NCI-H2196 (cell line): ENCODE measurements around the gene DNAJC19.
"Not testable (repeated sequence)": the region's sequence is repeated elsewhere in the genome, so short reads cannot be mapped to it uniquely, and the experiment has no call there.

ENCODE experiments used
- DNase-seq: peaks from one replicate; lab custom pipeline; 2025; ENCODE audit not compliant: unreplicated experiment; lab: John Stamatoyannopoulos, UW

DNAJC19 gene

DNA sequence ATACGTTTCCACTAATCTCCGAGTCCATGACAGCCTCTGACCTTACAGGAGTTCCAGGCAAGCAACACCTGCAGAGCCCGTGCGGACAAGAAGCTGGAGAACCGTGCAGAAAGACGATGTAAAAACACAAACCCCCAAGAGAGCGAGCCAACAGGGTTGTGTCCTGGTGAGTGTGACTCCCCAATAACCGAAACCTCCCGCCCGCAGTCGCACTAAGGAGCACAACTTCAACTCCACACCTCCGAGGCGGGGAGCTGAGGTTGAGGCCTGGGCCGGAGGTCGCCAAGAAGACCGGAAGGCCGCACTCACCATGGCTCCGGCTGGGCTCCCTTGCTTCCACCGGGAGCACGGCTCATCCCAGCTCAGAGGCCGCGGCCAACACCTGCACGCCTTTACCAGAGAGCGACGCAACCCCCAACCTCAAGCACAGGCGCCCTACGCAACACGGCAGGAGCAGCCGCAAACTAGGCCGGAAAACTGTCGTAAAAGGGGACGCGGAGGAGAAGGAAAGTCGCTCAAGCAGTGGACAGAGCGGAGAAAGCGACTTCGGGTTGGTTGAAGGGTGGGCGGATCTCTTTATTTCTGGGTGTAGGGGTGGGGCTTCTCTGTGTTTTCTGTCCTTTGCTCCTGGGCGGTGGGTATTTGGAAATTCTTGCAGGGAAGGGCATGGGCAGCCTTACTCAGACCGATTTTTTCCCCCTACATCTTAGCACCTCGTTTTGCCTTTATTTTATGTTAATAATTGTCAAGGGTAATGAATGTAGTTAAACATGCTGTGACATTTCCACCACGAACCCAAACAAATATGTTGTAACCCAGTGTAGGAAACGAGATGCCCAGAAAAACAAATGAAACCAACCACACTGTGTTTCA is at the start of gene DNAJC19:
Gene DNAJC19, minus strand, starts transcription at position 446 of the 873 bp plus-strand sequence. Its CDS starts 134 bp downstream, at position 312.
- DNase-seq = peak; percentile 99

DNA sequence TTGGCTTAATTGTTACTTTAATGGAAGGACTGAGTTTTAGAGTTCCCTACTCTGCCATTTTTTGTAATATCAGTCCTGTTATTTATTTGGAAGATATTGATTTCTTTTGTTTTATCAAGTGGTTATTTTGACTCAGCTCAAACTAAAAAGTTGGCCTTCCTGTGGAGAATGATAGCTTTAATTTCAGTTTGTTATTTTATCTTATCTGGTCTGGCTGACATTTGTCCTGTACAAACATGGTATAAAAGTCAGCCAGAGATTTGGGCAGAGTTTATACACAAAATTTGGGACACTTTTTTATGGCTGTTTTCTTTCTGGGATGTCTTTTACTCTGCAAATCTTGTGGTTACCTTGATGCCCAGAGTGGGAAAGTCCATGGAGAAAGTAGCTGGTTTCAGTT is 41.4 kb upstream of the DNAJC19 start:
- DNase-seq = no peak

DNA sequence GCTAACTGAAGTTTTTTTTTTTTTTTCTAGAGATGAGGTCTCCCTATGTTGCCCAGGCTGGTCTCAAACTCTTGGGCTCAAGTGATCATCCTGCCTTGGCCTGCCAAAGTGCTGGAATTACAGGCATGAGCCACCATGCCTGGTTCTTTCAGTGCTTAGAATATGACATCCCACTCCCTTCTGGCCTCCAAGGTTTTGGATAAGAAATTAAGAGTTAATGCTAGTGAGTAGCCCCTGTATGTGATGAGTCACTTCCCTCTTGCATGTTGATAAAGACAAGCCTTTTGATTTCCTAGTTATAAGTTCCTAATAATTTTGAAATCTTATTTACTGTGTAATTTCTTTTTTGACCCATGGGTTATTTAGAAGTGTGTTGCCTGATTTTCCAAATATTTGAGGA is 35.7 kb upstream of the DNAJC19 start:
- no peak for DNase-seq

DNA sequence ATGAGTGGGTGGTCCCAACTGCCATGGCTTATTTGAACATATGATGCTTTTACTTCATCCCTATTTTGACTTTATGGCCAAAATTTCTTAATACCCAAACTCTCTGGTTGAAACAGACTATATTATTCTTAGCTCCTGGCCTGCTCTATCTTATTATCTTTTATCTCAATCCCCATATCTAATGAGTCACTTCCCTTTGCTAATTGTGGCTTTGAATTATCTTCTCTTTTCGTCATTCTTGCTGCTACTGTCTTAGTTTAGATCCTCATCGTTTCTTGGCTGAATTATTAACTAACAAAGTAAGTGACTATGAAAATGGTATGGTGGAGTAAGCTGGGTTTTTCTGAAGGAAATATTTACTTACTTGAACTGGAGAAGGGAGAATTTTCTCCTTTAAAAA is 28.2 kb upstream of the DNAJC19 start:
- no peak for DNase-seq

DNA sequence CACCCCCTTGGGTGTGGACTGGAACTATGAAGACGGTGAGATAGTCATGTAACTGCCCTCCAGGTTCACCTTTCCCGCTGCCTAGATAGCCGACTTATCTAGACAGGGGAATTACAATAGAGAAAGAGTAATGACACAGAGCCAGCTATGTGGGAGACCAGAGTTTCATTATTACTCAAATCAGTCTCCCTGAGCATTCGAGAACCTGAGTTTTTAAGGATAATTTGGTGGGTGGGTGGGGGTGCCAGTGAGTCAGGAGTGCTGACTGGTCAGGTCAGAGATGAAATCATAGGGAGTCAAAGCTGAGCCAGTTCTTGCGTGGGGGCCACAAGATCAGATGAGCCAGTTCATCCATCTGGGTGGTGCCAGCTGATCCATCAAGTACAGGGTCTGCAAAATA is 19.7 kb upstream of the DNAJC19 start:
- DNase-seq = no peak

DNA sequence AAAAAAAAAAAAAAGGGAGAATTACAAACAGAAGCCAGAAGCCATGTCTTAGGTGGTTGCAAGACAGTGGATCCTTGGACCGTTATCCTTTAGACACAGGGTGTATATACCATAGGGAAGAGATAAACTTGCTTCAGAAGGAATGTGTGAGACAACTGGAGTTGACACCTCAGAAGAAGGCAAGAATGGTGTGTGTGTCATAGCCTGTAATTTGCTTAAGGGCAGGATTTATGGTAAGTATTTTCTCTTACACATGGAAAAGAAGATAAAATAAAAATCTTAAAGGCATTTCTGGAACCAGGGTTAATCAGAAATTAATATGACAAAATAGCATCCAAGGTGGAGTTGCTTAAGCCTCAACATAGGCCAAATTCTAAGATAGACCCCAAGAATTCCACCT is 19.3 kb upstream of the DNAJC19 start:
- no peak for DNase-seq

DNA sequence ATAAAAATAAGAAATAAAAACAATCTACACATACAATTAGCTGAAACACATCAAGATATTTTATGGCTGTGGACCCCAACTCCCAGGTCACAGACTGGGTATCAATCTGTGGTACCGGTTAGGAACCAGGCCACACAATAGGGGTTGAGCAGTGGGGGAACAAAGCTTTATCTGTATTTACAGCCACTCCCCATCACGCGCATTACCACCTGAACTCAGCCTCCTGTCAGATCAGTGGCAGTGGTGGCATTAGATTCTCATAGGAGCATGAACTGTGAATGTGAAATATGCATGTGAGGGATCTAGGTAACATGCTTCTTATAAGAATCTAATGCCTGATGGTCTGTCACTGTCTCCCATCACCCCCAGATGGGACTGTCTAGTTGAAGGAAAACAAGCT is 17.7 kb upstream of the DNAJC19 start:
- DNase-seq = no peak

DNA sequence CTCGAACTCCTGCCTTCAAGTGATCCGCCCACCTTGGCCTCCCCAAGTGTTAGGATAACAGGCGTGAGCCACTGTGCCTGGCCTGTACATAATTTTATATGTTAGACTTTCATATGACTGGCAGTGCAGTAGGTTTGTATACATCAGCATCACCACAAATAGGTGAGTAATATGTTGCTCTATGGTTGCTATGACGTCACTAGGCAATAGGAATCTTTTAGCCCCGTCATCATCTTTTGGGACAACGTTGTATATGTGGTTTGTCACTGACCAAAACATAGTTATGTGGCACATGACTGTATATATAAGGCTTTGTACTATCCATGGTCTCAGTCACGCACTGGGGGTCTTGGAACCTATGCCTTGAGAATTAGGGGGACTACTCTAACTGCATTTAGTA is 17.0 kb upstream of the DNAJC19 start:
- no peak for DNase-seq

DNA sequence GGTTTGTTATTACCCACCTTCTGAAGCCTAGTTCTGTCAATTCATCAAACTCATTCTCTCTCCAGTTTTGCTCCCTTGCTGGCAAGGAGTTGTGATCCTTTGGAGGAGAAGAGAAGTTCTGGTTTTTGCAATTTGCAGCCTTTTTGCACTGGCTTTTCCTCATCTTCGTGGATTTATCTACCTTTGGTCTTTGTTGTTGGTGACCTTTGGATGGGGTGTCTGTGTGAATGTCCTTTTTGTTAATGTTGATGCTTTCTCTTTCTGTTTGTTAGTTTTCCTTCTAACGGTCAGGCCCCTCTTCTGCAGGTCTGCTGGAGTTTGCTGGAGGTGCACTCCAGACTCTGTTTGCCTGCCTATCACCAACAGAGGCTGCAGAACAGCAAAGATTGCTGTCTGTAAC is 13.9 kb upstream of the DNAJC19 start:
- not testable (repeated sequence) for DNase-seq

DNA sequence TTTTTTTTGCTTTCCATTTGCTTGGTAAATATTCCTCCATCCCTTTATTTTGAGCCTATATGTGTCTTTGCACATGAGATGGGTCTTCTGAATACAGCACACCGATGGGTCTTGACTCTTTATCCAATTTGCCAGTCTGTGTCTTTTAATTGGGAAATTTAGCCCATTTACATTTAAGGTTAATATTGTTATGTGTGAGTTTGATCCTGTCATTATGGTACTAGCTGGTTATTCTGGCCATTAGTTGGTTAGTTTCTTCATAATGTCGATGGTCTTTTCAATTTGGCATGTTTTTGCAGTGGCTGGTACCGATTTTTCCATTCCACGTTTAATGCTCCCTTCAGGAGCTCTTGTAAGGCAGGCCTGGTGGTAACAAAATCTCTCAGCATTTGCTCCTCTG is 12.8 kb upstream of the DNAJC19 start:
- DNase-seq = not testable (repeated sequence)

DNA sequence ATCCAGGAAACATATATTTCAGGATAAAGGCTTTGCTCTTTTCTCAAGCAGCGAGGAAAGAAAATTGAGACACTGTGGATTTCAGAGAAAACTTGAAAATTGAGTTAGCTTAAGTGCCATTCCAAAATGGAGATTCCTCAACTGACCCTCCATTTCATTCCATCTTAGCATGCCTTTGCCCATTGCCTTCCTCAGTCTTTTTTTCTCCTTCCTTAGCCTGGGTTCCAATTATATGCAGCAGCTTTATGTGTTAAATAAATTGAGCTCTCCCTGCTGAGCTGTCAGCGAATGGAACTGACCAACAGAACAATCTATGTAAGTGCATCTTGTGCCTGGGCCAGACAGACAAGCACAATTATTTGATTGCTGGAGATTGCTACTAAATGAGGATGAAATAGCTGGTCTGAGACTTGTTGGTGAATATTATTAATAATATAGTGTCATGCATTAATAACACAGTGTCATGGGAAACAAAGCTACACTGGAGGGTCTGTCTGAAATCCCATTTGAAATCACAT is 6.9 kb upstream of the DNAJC19 start:
- no peak for DNase-seq

DNA sequence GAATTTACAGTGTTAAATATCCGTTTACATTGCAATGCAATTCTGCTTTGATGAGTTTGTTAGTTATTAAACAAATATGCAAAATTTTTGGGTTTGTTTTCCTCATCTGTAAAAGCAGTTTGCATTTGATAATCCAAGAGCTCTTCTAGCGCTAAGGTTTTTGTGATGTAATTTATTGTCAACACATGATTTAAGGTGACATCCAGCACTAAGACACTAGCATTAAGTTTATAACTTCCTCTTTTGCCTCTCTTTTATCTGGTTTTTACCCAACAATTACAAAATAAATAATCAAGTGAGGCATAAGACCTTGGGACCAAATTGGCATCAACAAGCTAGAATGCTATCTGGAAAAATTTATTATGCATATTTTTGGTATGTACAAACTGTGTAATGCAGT is 969 bp upstream of the DNAJC19 start:
- DNase-seq = no peak

DNA sequence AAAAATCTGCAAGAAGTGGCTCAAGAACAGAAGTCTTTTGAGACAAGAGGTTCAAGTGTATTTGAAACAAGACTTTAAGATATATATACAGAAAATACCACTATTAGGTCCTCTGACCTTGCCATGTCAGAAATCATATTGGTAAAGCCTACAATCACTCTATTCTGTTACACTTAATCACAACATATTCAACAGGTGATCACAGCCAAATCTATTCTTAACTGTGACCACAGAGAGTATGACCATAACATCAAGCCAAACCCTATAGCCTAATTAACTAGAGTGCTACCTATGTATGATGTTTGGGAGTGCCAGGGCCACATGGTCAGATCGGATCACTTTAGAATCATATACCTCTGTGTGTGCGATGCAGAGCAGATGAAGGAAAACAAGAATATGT is 2.2 kb downstream of the DNAJC19 start:
- no peak for DNase-seq

DNA sequence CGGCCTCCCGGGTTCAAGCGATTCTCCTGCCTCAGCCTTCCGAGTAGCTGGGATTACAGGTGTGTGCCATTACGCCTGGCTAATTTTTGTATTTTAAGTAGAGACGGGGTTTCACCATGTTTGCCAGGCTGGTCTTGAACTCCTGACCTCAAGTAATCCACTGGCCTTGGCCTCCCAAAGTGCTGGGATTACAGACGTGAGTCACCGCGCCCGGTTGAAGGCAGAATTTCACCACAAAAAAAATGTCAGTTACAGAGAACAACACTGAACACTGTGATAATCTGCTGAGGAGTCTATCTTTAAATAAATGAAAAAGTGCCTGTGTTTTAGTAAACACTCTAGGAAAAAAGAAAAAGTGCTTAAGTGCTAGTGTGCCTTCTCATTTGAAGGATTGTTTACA is 3.2 kb downstream of the DNAJC19 start:
- not testable (repeated sequence) for DNase-seq

DNA sequence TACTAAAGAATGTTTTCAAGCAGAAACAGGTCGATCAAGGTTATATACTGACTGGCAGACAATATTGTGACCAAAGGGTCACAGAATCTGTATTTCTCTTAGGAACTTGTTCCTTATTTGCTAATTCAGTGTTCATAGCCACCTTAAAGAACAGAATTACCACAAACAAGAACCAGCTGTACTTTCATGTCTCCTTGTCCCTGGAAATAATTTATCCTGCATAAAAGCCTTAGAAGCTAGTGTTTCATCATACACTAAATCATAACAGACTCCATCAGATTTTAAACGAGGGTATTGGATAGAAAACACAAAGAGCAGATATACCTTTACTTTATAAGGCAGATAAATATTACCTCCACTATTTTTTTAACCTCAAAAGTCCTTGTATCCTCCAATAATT is 6.4 kb downstream of the DNAJC19 start:
- DNase-seq = no peak

DNA sequence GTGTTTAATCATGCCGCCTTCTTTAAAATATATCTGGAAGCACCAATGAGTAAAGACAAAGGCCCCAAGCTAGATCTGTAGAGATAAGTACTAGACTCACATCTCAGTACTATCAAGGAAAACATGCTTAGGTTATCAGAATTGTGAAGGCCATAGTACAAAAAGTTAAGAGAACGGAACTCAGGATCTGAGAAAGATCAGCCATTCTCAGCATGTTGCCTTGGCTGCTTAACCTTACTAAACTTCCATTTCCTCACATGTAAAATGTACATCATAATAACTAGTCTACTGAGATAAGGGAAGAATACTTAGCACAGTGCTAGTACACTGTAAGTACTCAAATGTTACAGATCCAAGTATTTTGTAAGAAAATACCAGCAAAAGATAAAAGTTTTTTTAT is 7.6 kb downstream of the DNAJC19 start:
- no peak for DNase-seq

DNA sequence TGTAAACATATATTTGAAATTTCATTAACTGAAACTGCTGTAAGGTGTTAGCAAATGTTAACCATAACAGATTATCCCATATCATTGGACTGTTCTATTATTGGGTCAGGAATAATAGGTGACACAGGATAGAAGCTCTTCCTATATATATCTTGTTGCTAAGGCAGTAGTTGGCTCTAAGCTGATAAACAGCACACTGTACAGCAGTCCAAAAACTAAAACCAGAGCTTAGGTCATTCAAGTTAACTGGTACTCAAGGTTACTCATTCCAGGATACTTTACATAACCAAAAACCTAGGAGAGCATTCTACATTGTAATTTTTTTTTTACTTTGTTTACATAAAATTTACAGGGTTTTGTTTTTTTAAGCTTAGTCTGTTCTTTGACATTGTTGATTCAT is 8.9 kb downstream of the DNAJC19 start:
- no peak for DNase-seq

DNA sequence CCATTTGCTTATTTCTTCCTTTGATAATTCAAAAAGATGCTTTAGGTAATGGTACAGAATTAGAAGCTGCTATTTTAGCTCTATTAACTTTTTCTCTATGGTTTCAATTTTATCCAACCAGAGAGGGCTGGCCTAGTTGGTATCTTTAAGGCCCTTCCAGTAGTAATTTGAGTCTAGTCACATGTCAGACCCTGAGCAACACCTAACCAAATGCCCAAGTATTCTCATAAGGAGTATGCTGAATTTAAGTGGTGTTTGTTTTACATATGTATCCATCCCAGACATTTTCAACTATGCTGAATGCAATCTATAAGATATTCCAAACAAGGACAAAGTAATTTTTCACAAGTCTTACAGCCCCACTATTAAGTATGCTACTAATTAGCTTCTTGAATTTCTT is 9.6 kb downstream of the DNAJC19 start:
- DNase-seq = no peak

DNA sequence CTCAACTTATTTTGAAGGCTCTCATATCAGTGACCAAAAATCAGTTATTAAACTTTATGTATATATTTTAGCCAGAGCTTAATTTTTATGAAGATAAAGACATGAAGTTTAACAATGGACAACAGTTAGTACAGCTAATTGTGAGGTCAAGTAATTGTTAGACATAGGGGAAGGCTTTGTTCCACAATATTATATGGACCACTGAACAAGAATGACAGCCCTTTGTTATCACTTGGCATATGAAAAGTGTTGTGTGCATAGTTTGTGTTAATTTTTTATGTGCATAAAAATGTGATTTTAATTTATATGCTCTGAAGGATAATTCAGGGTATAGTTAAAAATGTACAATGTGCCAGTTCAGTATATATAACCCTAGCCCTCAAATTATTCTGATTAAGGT is 12.0 kb downstream of the DNAJC19 start:
- no peak for DNase-seq

DNA sequence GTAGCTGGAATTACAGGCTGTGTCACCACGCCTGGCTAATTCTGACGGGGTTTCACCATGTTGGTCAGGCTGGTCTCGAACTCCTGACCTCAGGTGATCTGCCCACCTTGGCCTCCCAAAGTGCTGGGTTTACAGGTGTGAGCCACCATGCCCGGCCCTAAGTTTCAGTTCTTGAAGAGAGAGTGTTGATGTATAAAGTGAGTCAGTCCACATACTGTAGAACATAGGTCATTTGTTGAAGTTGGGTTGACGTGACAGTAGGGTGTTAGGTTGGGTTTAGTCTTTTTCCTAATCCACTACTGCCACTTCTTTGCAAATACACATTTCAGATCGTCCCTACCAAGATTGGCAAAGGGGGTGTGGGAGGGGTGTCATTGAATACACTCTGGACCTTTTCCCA is 15.2 kb downstream of the DNAJC19 start:
- DNase-seq = no peak

DNA sequence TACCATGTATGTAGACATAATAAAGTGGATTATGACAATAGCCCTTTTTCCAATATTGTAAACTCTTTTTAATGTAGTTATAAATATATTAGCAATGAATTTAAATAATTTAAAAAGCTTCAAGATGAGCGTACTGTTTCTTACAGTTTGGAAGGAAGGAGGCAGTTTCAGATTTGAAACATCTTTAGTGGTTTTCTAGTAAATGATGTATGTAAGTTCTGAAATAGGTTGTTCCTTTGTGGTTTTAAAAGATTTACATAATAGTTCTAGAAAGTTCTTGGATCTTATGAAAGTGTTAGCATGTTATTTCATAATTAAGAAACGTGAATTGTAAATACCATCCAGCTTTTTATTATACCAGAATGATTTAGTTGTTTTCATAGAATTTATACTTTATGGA is 16.0 kb downstream of the DNAJC19 start:
- no peak for DNase-seq

DNA sequence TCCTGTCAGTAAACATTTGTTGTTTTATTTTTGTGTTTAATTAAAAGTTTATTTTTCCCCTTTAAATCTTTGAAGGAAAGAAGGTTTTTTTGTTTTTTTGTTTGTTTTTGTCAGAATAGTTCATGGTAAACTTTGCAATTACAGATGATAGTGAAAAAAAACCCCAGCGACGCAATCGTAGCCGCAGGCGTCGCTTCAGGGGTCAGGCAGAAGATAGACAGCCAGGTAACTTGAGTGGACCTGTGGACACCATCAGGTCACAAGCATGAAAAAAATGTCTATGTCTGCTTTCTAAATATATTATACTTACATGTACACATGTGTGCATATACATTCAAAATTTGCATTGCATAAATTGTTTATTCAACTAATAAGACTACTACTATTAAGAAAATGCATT is 18.6 kb downstream of the DNAJC19 start:
- no peak for DNase-seq

DNA sequence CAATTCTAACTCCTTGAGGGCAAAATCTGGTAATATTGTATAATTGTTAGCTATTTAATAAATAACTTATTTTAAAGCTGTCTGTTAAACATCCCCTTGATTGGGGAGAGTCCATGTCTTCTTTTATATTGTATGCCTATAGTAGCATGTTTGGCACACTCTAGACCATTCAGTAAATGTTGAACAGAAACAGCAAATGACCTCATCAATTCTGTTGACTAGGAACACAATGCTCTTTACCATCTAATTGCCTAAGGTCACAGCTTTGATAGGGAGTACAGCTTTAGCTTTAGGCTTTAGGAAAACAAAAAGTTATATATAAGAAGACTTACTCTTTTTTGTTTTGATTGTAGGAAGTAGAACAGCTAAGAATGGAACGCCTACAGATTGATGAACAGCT is 27.0 kb downstream of the DNAJC19 start:
- DNase-seq = no peak
